C4-2B (cell line): ENCODE measurements around the gene CD209.

Experiments used
- CTCF ChIP-seq: fragments of 450-650 bp; conservative IDR thresholded peaks from 2 replicates; pipeline ENCODE4 v1.5.1; 2017; ENCODE audit warnings: mild to moderate bottlenecking
- ZFX ChIP-seq: fragments of 450-650 bp; IDR thresholded peaks from 2 replicates; pipeline ENCODE4 v1.6.1; 2017

- TF ChIP-seq CTCF (no peak), ZFX (no peak)
Observed at GRCh38 chr19:7792281-7792680, 44.9 kb upstream of the CD209 start.
